Skeletal muscle satellite cell (primary cell): ENCODE results near the gene GPHA2. TPM values are rescaled to one million over a fixed set of nuclear protein-coding genes. Genes with fewer than 3 reads are reported as not detected.
"Not testable (repeated sequence)": the region's sequence is repeated elsewhere in the genome, so short reads cannot be mapped to it uniquely, and the experiment has no call there.

Experiments
- H3K27me3 ChIP-seq: 2 replicates; pipeline ENCODE4 v1.7.0; 2013; ENCODE audit warnings: low read length; ENCODE audit not compliant: control insufficient read depth, insufficient read depth
- H3K36me3 ChIP-seq: 2 replicates; pipeline ENCODE4 v1.7.0; 2013; ENCODE audit warnings: mild to moderate bottlenecking, control low read depth, low read length; ENCODE audit not compliant: insufficient read depth
- H3K4me1 ChIP-seq: 2 replicates; pipeline ENCODE4 v1.7.0; 2013; ENCODE audit warnings: low read length; ENCODE audit not compliant: control insufficient read depth, insufficient read depth
- H3K4me2 ChIP-seq: 2 replicates; pipeline ENCODE4 v1.7.0; 2013; ENCODE audit warnings: mild to moderate bottlenecking, low read length
- H3K4me3 ChIP-seq: 2 replicates; pipeline ENCODE4 v1.7.0; 2013; ENCODE audit warnings: low read length
- H3K9ac ChIP-seq: 2 replicates; pipeline ENCODE4 v1.7.0; 2013; ENCODE audit warnings: mild to moderate bottlenecking, low read depth, low read length, moderate library complexity
- H3K9me3 ChIP-seq: replicated peaks from 2 replicates; pipeline ENCODE4 v1.7.0; 2013; ENCODE audit warnings: mild to moderate bottlenecking, control low read depth, low read length
- total RNA-seq: library from RNA; depleted of rRNA; stranded (reverse); fragments of >200 nt; gene quantifications from 2 replicates; pipeline ENCODE4 v1.2.3, GENCODE V29; 2012; rRNA removed

GPHA2 gene
- total RNA-seq, result not detected in 2 replicates

GRCh38 chr11:64935359-64936081 is at the start of gene GPHA2:
Gene GPHA2 (minus strand): TSS chr11:64935893. CDS start chr11:64935460, 433 bp downstream.
- no peaks in the 10 kb centered on the region for H3K9me3 ChIP-seq
- peaks cover 48% of the 10 kb centered on the region for H3K36me3 ChIP-seq
- no peak within 1 kb of the TSS for H3K4me3 ChIP-seq
- no peak within 1 kb of the TSS for H3K4me2 ChIP-seq
- H3K27me3 ChIP-seq, result peaks cover 7% of the 10 kb centered on the region
- H3K4me1 ChIP-seq, result peaks cover 7% of the 10 kb centered on the region
- H3K9ac ChIP-seq, result no peak within 1 kb of the TSS

- H3K9ac ChIP-seq, result not testable (repeated sequence)
Observed at GRCh38 chr11:64983339-64983738, 47.6 kb upstream of the GPHA2 start.

GRCh38 chr11:64976651-64977050 is 41.0 kb upstream of the GPHA2 start:
- Histone ChIP-seq H3K36me3 (no peaks in the 10 kb centered on the region), H3K27me3 (peaks cover 6% of the 10 kb centered on the region), H3K9ac (no peak overlapping the region), H3K4me2 (no peak overlapping the region), H3K4me3 (no peak overlapping the region), H3K4me1 (peaks cover 6% of the 10 kb centered on the region), H3K9me3 (no peaks in the 10 kb centered on the region)

More at GRCh38 chr11:64983339-64983738, 47.6 kb upstream of the GPHA2 start:
- H3K4me3 ChIP-seq, H3K9me3 ChIP-seq, H3K4me1 ChIP-seq, H3K36me3 ChIP-seq, H3K4me2 ChIP-seq, H3K27me3 ChIP-seq: not testable (repeated sequence)

- Histone ChIP-seq H3K4me3 (no peak overlapping the region), H3K9ac (no peak overlapping the region), H3K36me3 (no peaks in the 10 kb centered on the region), H3K9me3 (no peaks in the 10 kb centered on the region), H3K27me3 (no peaks in the 10 kb centered on the region), H3K4me1 (peaks cover 8% of the 10 kb centered on the region), H3K4me2 (no peak overlapping the region)
Observed at GRCh38 chr11:64974124-64974523, 38.4 kb upstream of the GPHA2 start.

GRCh38 chr11:64971421-64972233 is 35.9 kb upstream of the GPHA2 start, which contains the start of gene MAJIN:
Gene MAJIN (minus strand): TSS chr11:64972108. CDS start chr11:64959405, 12,703 bp downstream.
- Histone ChIP-seq H3K27me3 (no peaks in the 10 kb centered on the region), H3K9ac (no peak within 1 kb of the TSS), H3K4me1 (peaks cover 8% of the 10 kb centered on the region), H3K4me2 (peak within 1 kb of the TSS; percentile 77), H3K36me3 (no peaks in the 10 kb centered on the region), H3K9me3 (no peaks in the 10 kb centered on the region), H3K4me3 (peak within 1 kb of the TSS; percentile 62)

GRCh38 chr11:64970731-64971151 is 35.0 kb upstream of the GPHA2 start:
- no peaks in the 10 kb centered on the region for H3K9me3 ChIP-seq
- no peaks in the 10 kb centered on the region for H3K36me3 ChIP-seq
- H3K4me3 ChIP-seq, result no peak overlapping the region
- no peaks in the 10 kb centered on the region for H3K27me3 ChIP-seq
- H3K4me2 ChIP-seq, result no peak overlapping the region
- H3K4me1 ChIP-seq, result peaks cover 8% of the 10 kb centered on the region
- H3K9ac ChIP-seq, result no peak overlapping the region

GRCh38 chr11:64969209-64969608 is 33.5 kb upstream of the GPHA2 start:
- no peaks in the 10 kb centered on the region for H3K9me3 ChIP-seq
- no peaks in the 10 kb centered on the region for H3K27me3 ChIP-seq
- H3K4me3 ChIP-seq, result no peak overlapping the region
- H3K4me2 ChIP-seq, result no peak overlapping the region
- no peaks in the 10 kb centered on the region for H3K36me3 ChIP-seq
- peaks cover 8% of the 10 kb centered on the region for H3K4me1 ChIP-seq
- H3K9ac ChIP-seq, result no peak overlapping the region

GRCh38 chr11:64967375-64967774 is 31.7 kb upstream of the GPHA2 start:
- no peak overlapping the region for H3K4me2 ChIP-seq
- no peak overlapping the region for H3K9ac ChIP-seq
- H3K4me1 ChIP-seq, result peaks cover 8% of the 10 kb centered on the region
- H3K9me3 ChIP-seq, result no peaks in the 10 kb centered on the region
- H3K27me3 ChIP-seq, result peaks cover 4% of the 10 kb centered on the region
- no peak overlapping the region for H3K4me3 ChIP-seq
- H3K36me3 ChIP-seq, result no peaks in the 10 kb centered on the region

- H3K4me2 ChIP-seq, result no peak overlapping the region
- H3K27me3 ChIP-seq, result peaks cover 26% of the 10 kb centered on the region
- no peak overlapping the region for H3K9ac ChIP-seq
- H3K36me3 ChIP-seq, result no peaks in the 10 kb centered on the region
- H3K4me1 ChIP-seq, result no peaks in the 10 kb centered on the region
- H3K9me3 ChIP-seq, result no peaks in the 10 kb centered on the region
- no peak overlapping the region for H3K4me3 ChIP-seq
Observed at GRCh38 chr11:64963072-64963631, 27.5 kb upstream of the GPHA2 start.

- no peaks in the 10 kb centered on the region for H3K36me3 ChIP-seq
- no peak overlapping the region for H3K4me2 ChIP-seq
- H3K4me3 ChIP-seq, result no peak overlapping the region
- H3K9ac ChIP-seq, result no peak overlapping the region
- no peaks in the 10 kb centered on the region for H3K4me1 ChIP-seq
- peaks cover 26% of the 10 kb centered on the region for H3K27me3 ChIP-seq
- H3K9me3 ChIP-seq, result no peaks in the 10 kb centered on the region
Observed at GRCh38 chr11:64960719-64961118, 25.0 kb upstream of the GPHA2 start.

- Histone ChIP-seq H3K4me1 (no peaks in the 10 kb centered on the region), H3K36me3 (no peaks in the 10 kb centered on the region), H3K9ac (no peak overlapping the region), H3K4me3 (no peak overlapping the region), H3K4me2 (no peak overlapping the region), H3K9me3 (no peaks in the 10 kb centered on the region), H3K27me3 (peaks cover 38% of the 10 kb centered on the region)
Observed at GRCh38 chr11:64959498-64959897, 23.8 kb upstream of the GPHA2 start.
